NB4 (cell line): Measurements from ENCODE around the gene FSD1.

Experiments used
- DNase-seq: peaks from one replicate; pipeline ENCODE4 v3.0.0; 2010; ENCODE audit warnings: low read depth
- H3K4me3 ChIP-seq: one replicate; pipeline ENCODE4 v1.5.1; 2011; ENCODE audit warnings: mild to moderate bottlenecking, low read depth, low read length, moderate library complexity
- MYC ChIP-seq: IDR thresholded peaks from 2 replicates; pipeline ENCODE4 v1.6.1; 2011; ENCODE audit warnings: low read depth, low read length
- POLR2A ChIP-seq: IDR thresholded peaks from 2 replicates; pipeline ENCODE4 v1.6.1; 2011; ENCODE audit warnings: mild to moderate bottlenecking; ENCODE audit not compliant: insufficient read length; ENCODE audit errors: extremely low read depth
- TF ChIP-seq, protein P1 (sequence below): IDR thresholded peaks from 2 replicates; pipeline ENCODE4 v1.6.1; 2011; ENCODE audit warnings: low read depth, low read length
- TF ChIP-seq, protein P2 (sequence below): IDR thresholded peaks from one replicate; pipeline ENCODE4 v1.5.1; 2012; ENCODE audit warnings: low read depth, low read length

FSD1 gene

GRCh38 chr19:4327877-4328242, 23.5 kb downstream of the FSD1 start:
- no peak for TF ChIP-seq POLR2A
- TF ChIP-seq, protein P1, sequence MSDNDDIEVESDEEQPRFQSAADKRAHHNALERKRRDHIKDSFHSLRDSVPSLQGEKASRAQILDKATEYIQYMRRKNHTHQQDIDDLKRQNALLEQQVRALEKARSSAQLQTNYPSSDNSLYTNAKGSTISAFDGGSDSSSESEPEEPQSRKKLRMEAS = no peak
- no peak for DNase-seq
- H3K4me3 ChIP-seq = peak overlapping the region; percentile 25

DNA sequence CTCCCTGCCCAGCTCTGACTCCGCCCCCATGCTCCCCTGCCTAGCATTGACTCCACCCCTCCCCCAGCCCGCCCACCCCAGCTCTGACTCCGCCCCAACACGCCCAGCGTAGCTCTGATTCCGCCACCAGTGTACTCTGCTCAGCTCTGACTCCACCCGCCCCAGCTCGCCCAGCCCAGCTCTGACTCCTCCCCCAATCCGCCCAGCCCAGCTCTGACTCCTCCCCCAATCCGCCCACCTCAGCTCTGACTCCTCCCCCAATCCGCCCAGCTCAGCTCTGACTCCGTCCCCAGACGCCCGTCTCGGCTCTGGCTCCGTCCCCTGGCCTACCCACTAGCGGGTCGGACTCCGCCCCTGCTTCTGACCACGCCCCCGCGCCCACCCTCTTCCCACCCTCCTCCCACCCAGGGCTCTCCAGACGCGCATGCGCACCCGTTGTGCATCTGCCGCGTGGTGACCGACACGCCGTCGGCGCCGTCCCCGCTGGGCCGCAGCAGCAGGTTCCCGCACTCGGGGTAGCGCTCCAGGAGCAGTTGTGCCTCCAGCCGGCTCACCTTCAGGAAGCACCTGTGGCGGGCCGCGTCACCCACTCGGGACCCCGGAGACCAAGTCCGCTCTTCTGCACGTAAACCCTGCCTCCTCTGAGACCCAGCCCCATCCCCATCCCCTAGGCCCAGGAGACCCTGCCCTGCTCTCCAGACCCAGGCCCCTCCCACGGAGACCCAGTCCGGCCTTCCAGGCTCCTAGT, 24.0 kb downstream of the FSD1 start:
- DNase-seq = peak; percentile 93
- TF ChIP-seq, protein P1 = peak; percentile 81
- TF ChIP-seq POLR2A (peak; percentile 80), MYC (peak; percentile 94)
- TF ChIP-seq, protein P2, sequence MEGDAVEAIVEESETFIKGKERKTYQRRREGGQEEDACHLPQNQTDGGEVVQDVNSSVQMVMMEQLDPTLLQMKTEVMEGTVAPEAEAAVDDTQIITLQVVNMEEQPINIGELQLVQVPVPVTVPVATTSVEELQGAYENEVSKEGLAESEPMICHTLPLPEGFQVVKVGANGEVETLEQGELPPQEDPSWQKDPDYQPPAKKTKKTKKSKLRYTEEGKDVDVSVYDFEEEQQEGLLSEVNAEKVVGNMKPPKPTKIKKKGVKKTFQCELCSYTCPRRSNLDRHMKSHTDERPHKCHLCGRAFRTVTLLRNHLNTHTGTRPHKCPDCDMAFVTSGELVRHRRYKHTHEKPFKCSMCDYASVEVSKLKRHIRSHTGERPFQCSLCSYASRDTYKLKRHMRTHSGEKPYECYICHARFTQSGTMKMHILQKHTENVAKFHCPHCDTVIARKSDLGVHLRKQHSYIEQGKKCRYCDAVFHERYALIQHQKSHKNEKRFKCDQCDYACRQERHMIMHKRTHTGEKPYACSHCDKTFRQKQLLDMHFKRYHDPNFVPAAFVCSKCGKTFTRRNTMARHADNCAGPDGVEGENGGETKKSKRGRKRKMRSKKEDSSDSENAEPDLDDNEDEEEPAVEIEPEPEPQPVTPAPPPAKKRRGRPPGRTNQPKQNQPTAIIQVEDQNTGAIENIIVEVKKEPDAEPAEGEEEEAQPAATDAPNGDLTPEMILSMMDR = no peak
- H3K4me3 ChIP-seq = peak overlapping the region; percentile 62

DNA sequence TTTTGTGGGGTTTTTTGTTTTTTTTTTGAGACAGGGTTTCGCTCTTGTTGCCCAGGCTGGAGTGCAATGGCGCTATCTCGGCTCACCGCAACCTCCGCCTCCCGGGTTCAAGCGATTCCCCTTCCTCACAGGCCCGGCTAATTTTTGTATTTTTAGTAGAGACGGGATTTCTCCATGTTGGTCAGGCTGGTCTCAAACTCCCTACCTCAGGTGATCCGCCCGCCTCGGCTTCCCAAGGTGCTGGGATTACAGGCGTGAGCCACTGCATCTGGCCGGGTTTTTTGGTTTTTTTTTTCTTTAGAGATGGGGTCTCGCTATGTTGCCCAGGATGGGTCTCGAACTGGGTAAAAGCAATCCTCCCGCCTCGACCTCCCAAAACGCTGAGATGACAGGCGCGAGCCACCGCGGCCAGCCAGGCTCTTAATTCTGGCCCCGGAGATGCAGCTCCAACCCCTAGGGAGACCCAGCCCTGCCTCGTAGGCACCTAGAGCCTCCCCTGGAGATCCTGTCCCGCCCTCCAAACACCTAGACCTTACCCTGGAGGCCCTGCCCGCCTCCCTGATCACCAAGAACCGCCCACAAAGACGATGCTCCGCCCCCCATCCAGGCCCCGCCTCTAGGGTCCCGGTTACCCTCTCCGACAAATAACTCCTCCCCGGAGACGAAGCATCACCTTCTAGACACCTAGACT, 24.7 kb downstream of the FSD1 start:
- peak overlapping the region; percentile 62 for H3K4me3 ChIP-seq
- peak; percentile 28 for DNase-seq

GRCh38 chr19:4329858-4330257, 25.5 kb downstream of the FSD1 start:
- H3K4me3 ChIP-seq = no peak overlapping the region
- no peak for TF ChIP-seq MYC
- TF ChIP-seq, protein P2 = no peak
- no peak for TF ChIP-seq POLR2A
- TF ChIP-seq, protein P1 = no peak
- DNase-seq = no peak

GRCh38 chr19:4334929-4335570, 30.7 kb downstream of the FSD1 start:
- TF ChIP-seq MYC = no peak
- TF ChIP-seq, protein P2 = no peak
- TF ChIP-seq, protein P1 = no peak
- H3K4me3 ChIP-seq = no peak overlapping the region
- DNase-seq = no peak

DNA sequence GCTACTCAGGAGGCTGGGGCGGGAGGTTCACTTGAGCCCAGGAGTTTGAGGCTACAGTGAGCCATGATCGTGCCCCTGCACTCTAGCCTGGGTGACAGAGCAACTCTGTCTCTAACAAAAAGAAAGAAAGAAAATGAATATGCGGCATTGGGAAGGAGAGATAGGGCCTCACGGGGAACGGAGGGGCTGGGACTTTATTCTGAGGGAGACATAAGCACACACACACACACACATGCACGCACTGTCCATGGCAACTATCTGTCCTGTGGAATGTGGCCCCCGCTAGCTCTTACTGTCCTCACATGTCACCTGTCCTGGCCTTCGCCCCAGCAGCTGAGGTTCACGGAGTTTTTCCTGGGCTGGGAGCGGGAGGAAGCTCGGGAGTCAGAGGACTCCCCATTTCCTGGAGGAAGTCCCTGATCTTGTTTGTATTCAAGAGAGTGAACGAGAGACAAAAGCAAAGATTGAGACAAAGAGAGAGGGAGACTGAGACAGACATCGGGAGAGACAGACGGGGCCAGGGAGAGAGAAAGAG, 33.6 kb downstream of the FSD1 start:
- no peak for DNase-seq
- no peak overlapping the region for H3K4me3 ChIP-seq
- TF ChIP-seq, protein P1 = no peak
